ENCODE results near the gene SCFD2. TPM values are rescaled to one million over a fixed set of nuclear protein-coding genes. Genes with fewer than 3 reads are reported as not detected.

Gene SCFD2
- total and polyA plus RNA-seq, 2 of the 8 experiments (the other 6 are each of a cell fraction or from before 2014, with no cell fraction given) = 6.2 to 10.2 TPM

DNA sequence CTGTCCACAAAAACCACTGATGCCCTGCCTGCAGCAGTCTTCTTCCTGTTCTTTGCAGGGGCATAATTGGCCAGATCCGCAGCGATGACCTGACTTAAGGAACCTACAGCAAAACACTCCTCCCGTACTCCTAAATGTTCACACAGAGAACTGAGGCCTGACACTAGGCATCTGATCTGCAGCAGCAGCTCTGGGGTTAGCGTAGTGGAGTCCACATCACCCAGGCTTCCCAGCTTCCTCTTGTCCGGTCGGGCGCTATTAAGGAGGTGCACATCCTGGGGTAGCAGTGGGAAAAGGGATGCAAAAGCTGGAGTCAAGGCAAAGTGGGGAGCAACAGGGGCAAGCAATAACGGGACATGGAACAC is 758 bp downstream of the SCFD2 start:
- Histone ChIP-seq H3K4me2 (ENCODE audit: insufficient read depth in 1 of 2, low read depth in 2 of 2, low read length in 2 of 2) (peak overlapping the region; percentile 78 to 97), H3K9me3 (ENCODE audit: insufficient read depth in 2 of 2, low read depth in 1 of 2, low read length in 1 of 2) (no peaks in the 10 kb centered on the region), H3K79me2 (ENCODE audit: control insufficient read depth in 1 of 2, insufficient read depth in 2 of 2, low read length in 2 of 2) (no peaks in the 10 kb centered on the region), H3K4ac (replicated peaks; ENCODE audit: insufficient read length, low read depth, low read length) (no peak overlapping the region), H3K56ac (replicated peaks; ENCODE audit: insufficient read length, low read depth, low read length) (no peak overlapping the region), H2AFZ (ENCODE audit: low read length) (peak overlapping the region; percentile 92), H2AK5ac (ENCODE audit: low read depth, low read length) (no peak overlapping the region), H3K79me1 (ENCODE audit: low read depth, low read length) (no peaks in the 10 kb centered on the region), H3K9ac (replicated peaks in 1 of 4; ENCODE audit: extremely low read depth in 1 of 4, low read depth in 3 of 4, low read length in 3 of 4) (peak overlapping the region in 3 of 4 experiments; percentile 6 to 48 (median 14); a peak in 4 of 7 replicates), H2BK15ac (ENCODE audit: low read length) (no peak overlapping the region), H3K27ac (ENCODE audit: low read depth, low read length) (no peak overlapping the region), H2BK12ac (ENCODE audit: low read depth, low read length) (no peak overlapping the region), H2BK120ac (replicated peaks; ENCODE audit: low read depth, low read length) (no peak overlapping the region), H4K20me1 (replicated peaks in 1 of 2; ENCODE audit: control insufficient read depth in 1 of 2, insufficient read depth in 2 of 2, low read length in 2 of 2) (no peaks in the 10 kb centered on the region), H4K91ac (replicated peaks; ENCODE audit: insufficient read length, low read length) (no peak overlapping the region), H3K4me1 (replicated peaks in 1 of 4; ENCODE audit: control insufficient read depth in 3 of 4, insufficient read depth in 4 of 4, low read length in 3 of 4) (0 out of 7 replicates have a peak, but pooled peaks cover 0 to 2% (median 0%) of the 10 kb centered on the region in 4 experiments), H3K23ac (ENCODE audit: insufficient read length) (no peak overlapping the region), H2BK5ac (ENCODE audit: low read depth, low read length) (no peak overlapping the region), H3K18ac (ENCODE audit: extremely low read depth, low read length) (no peak overlapping the region), H2BK20ac (ENCODE audit: low read length) (no peak overlapping the region), H3K23me2 (ENCODE audit: low read depth, low read length) (peaks cover 13% of the 10 kb centered on the region; the same call in 1 of the 2 replicates), H3K27me3 (replicated peaks in 1 of 4; ENCODE audit: control insufficient read depth in 3 of 4, extremely low read depth in 1 of 4, insufficient read depth in 3 of 4, low read length in 3 of 4) (peaks cover 2 to 8% (median 3%) of the 10 kb centered on the region in 4 experiments; a peak in 5 of 7 replicates), H3K14ac (ENCODE audit: insufficient read length) (no peak overlapping the region), H4K8ac (ENCODE audit: extremely low read depth, insufficient read depth, low read length) (peak overlapping the region; percentile 39; the same call in 1 of the 2 replicates), H4K5ac (ENCODE audit: insufficient read length, low read depth, low read length) (no peak overlapping the region), H3K36me3 (ENCODE audit: control insufficient read depth in 2 of 4, insufficient read depth in 4 of 4, low read length in 3 of 4) (no peaks in the 10 kb centered on the region), H3K4me3 (ENCODE audit: extremely low read depth in 1 of 4, insufficient read depth in 2 of 4, low read depth in 3 of 4, low read length in 4 of 4) (peak overlapping the region; percentile 74 to 99 (median 97))
- FAIRE-seq = no peak
- TF ChIP-seq MAFK (IDR thresholded peaks at IDR 0.05; ENCODE audit: low read depth, low read length) = no peak
- no peak for TF ChIP-seq RAD21 (IDR thresholded peaks at IDR 0.05 in 1 of 2, conservative IDR thresholded peaks at IDR 0.05 in 1 of 2; ENCODE audit: low read depth in 2 of 2, low read length in 2 of 2)
- TF ChIP-seq POLR2A (IDR thresholded peaks at IDR 0.05; ENCODE audit: control extremely low read depth in 1 of 2, low read depth in 2 of 2, low read length in 2 of 2) = no peak
- TF ChIP-seq, protein P1, sequence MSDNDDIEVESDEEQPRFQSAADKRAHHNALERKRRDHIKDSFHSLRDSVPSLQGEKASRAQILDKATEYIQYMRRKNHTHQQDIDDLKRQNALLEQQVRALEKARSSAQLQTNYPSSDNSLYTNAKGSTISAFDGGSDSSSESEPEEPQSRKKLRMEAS (IDR thresholded peaks at IDR 0.05) = no peak
- WGBS, 2 experiments (ENCODE audit: extremely low coverage in 1 of 2, insufficient coverage in 1 of 2, insufficient read length in 1 of 2, insufficient replicate concordance in 2 of 2, low coverage in 1 of 2, low lambda C conversion rate in 2 of 2, missing lambda C conversion rate in 1 of 2) = 5% methylated on average over 8 of the region's 8 CpGs; no CpG with 5 or more reads in 1 of the 2 experiments
- ChIA-PET POLR2A (ENCODE audit: partially characterized antibody) (no interaction called here), CTCF (ENCODE audit: partially characterized antibody) (interaction anchor here (0.9 kb wide), 1 partner anchor 349 kb away, joined by 5 read pairs; no protein-coding TSS in a partner anchor)
- DNase-seq (ENCODE audit: low read depth in 1 of 2, low spot score in 2 of 2) = no peak

Data from H1 (cell line).